Erythroblast (primary cell): Measurements from ENCODE around the gene CTPS2.

ENCODE experiments used
- GATA1 ChIP-seq: IDR thresholded peaks from 2 replicates; pipeline ENCODE4 v1.6.1; 2011; ENCODE audit warnings: low read depth, mild to moderate bottlenecking, control low read depth, low read length, moderate library complexity
- POLR2A ChIP-seq: IDR thresholded peaks from 2 replicates; pipeline ENCODE4 v1.6.1; 2011; ENCODE audit warnings: mild to moderate bottlenecking, low read length

DNA sequence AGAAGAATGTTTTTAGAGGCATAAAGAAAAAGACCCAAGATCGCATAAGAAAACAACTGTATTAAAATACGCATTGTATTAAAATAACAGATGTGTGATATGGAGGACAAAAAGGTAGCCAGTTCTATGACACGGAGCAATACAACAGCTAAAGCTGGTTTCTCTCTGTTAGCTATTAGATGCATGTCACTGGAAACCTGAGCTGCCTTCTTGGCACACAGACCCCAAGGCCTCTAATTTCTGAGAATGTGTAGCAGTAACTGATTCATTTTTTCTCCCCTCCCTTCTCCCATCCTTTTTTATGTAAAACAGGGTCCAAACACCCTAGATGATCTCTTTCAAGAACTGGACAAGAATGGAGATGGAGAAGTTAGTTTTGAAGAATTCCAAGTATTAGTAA, 58.4 kb downstream of the CTPS2 start:
- TF ChIP-seq POLR2A (no peak), GATA1 (no peak)
